Measurements from ENCODE around the gene THAP7. TPM values are rescaled to one million over a fixed set of nuclear protein-coding genes. Genes with fewer than 3 reads are reported as not detected.
"Not testable (repeated sequence)": the region's sequence is repeated elsewhere in the genome, so short reads cannot be mapped to it uniquely, and the experiment has no call there.

Gene THAP7
- total RNA-seq (10 to 100 TPM; 75.8 to 96.5 TPM), polyA plus RNA-seq (ENCODE audit: insufficient read depth, low read depth, low replicate concordance) (60.6 TPM)
- long read RNA-seq, donor 1, transcript THAP7-208 (3 exons, 1,957 nt) = minor isoform, 5 of 17 reads
- long read RNA-seq, donor 1, transcript THAP7-204 (2 exons, 1,809 nt) = major isoform, 7 of 17 reads
- long read RNA-seq, donor 1, partial matches to known transcripts = 0 of 17 reads
- long read RNA-seq, donor 1, other reads (novel, unspliced or antisense) = 0 of 17 reads
- long read RNA-seq, donor 2, transcript THAP7-202 (5 exons, 1,144 nt) = major isoform, 5 of 15 reads
- long read RNA-seq, donor 2, partial matches to known transcripts = 0 of 15 reads
- long read RNA-seq, donor 2, other reads (novel, unspliced or antisense) = 0 of 15 reads

- WGBS, 2 donors = 0% methylated on average over 10 to 48 of the region's 83 CpGs
- no peaks in the 10 kb centered on the region for H3K36me3 ChIP-seq (ENCODE audit: low read depth, missing control alignments)
- intact Hi-C loops (cut with DNase I; ENCODE audit: low total_unique reads) = no loop called here
These were observed at the start of gene THAP7 for GRCh38 chr22:21001601-21002325. Gene THAP7, minus strand, starts transcription at chr22:21002118. Its CDS starts 207 bp downstream, at chr22:21001911.

GRCh38 chr22:21051145-21051830 is 49.4 kb upstream of the THAP7 start:
- H3K4me3 ChIP-seq = no peak overlapping the region
- H3K27me3 ChIP-seq = no peaks in the 10 kb centered on the region
- H3K9me3 ChIP-seq = no peaks in the 10 kb centered on the region
- no peak for TF ChIP-seq CTCF (IDR thresholded peaks at IDR 0.05)
- TF ChIP-seq POLR2A (IDR thresholded peaks at IDR 0.05) = no peak
- DNase-seq = no peak
- 85 to 88% methylated on average over 9 of the region's 9 CpGs for WGBS, 2 donors
- intact Hi-C loops (cut with DNase I; ENCODE audit: low total_unique reads) = no loop called here
- H3K4me1 ChIP-seq = no peaks in the 10 kb centered on the region
- no peaks in the 10 kb centered on the region for H3K36me3 ChIP-seq (ENCODE audit: low read depth, missing control alignments)
- no peak overlapping the region for H3K27ac ChIP-seq

More at GRCh38 chr22:21001601-21002325, at the start of gene THAP7:
- Histone ChIP-seq H3K27ac (peak within 1 kb of the TSS; percentile 94), H3K4me1 (peaks cover 21% of the 10 kb centered on the region), H3K4me3 (peak within 1 kb of the TSS; percentile 69 to 85), H3K27me3 (no peaks in the 10 kb centered on the region), H3K9me3 (no peaks in the 10 kb centered on the region)
- TF ChIP-seq CTCF (IDR thresholded peaks at IDR 0.05) (no peak), POLR2A (IDR thresholded peaks at IDR 0.05) (peak; percentile 40)
- peak; percentile 98 for DNase-seq

- H3K27me3 ChIP-seq; intact Hi-C loops (cut with DNase I; ENCODE audit: low total_unique reads); H3K27ac ChIP-seq; H3K9me3 ChIP-seq; H3K4me3 ChIP-seq; H3K36me3 ChIP-seq (ENCODE audit: low read depth, missing control alignments); DNase-seq: not testable (repeated sequence)
- WGBS, 2 donors = 100% methylated on average over 1 of the region's 12 CpGs; no CpG with 5 or more reads in 1 of the 2 donors
- H3K4me1 ChIP-seq = peaks cover 17% of the 10 kb centered on the region
These were observed 47.0 kb upstream of the THAP7 start for GRCh38 chr22:21048965-21049364.

- DNase-seq; intact Hi-C loops (cut with DNase I; ENCODE audit: low total_unique reads); H3K36me3 ChIP-seq (ENCODE audit: low read depth, missing control alignments); H3K27me3 ChIP-seq; H3K4me3 ChIP-seq; H3K9me3 ChIP-seq; H3K27ac ChIP-seq: not testable (repeated sequence)
- WGBS, 2 donors = 73 to 84% methylated on average over 2 to 5 of the region's 5 CpGs
- H3K4me1 ChIP-seq = peaks cover 19% of the 10 kb centered on the region
These were observed 46.5 kb upstream of the THAP7 start for GRCh38 chr22:21048448-21048847.

GRCh38 chr22:21047730-21048129 is 45.8 kb upstream of the THAP7 start:
- peaks cover 19% of the 10 kb centered on the region for H3K4me1 ChIP-seq
- H3K9me3 ChIP-seq = no peaks in the 10 kb centered on the region
- no peaks in the 10 kb centered on the region for H3K27me3 ChIP-seq
- no peaks in the 10 kb centered on the region for H3K36me3 ChIP-seq (ENCODE audit: low read depth, missing control alignments)
- 90% methylated on average over 4 to 7 of the region's 7 CpGs for WGBS, 2 donors
- no peak overlapping the region for H3K27ac ChIP-seq
- no peak for DNase-seq
- no peak overlapping the region for H3K4me3 ChIP-seq
- intact Hi-C loops (cut with DNase I; ENCODE audit: low total_unique reads) = no loop called here
- TF ChIP-seq POLR2A (IDR thresholded peaks at IDR 0.05) (no peak), CTCF (IDR thresholded peaks at IDR 0.05) (no peak)
